HEK293T (cell line): ENCODE data around the gene MMP23B.

Experiments
- BHLHE40 ChIP-seq: fragments of 450-650 bp; IDR thresholded peaks from 2 replicates; pipeline ENCODE4 v1.6.1; 2016; ENCODE audit warnings: mild to moderate bottlenecking, moderate library complexity, borderline replicate concordance
- FOXK2 ChIP-seq: fragments of 450-650 bp; IDR thresholded peaks from 2 replicates; pipeline ENCODE4 v1.6.1; 2016; ENCODE audit warnings: mild to moderate bottlenecking
- FOXM1 ChIP-seq: fragments of 450-650 bp; IDR thresholded peaks from 2 replicates; pipeline ENCODE4 v1.6.1; 2017; ENCODE audit warnings: mild to moderate bottlenecking, borderline replicate concordance
- SP1 ChIP-seq: fragments of 450-650 bp; IDR thresholded peaks from 2 replicates; pipeline ENCODE4 v1.6.1; 2017
- TARDBP ChIP-seq: fragments of 450-650 bp; IDR thresholded peaks from 2 replicates; pipeline ENCODE4 v1.6.1; 2016

GRCh38 chr1:1664941-1665814 is 33.2 kb downstream of the MMP23B start:
- TF ChIP-seq BHLHE40 (no peak), FOXK2 (no peak), TARDBP (no peak), SP1 (no peak), FOXM1 (no peak)
